ENCODE results near the gene PRM1.

Gene PRM1

DNA sequence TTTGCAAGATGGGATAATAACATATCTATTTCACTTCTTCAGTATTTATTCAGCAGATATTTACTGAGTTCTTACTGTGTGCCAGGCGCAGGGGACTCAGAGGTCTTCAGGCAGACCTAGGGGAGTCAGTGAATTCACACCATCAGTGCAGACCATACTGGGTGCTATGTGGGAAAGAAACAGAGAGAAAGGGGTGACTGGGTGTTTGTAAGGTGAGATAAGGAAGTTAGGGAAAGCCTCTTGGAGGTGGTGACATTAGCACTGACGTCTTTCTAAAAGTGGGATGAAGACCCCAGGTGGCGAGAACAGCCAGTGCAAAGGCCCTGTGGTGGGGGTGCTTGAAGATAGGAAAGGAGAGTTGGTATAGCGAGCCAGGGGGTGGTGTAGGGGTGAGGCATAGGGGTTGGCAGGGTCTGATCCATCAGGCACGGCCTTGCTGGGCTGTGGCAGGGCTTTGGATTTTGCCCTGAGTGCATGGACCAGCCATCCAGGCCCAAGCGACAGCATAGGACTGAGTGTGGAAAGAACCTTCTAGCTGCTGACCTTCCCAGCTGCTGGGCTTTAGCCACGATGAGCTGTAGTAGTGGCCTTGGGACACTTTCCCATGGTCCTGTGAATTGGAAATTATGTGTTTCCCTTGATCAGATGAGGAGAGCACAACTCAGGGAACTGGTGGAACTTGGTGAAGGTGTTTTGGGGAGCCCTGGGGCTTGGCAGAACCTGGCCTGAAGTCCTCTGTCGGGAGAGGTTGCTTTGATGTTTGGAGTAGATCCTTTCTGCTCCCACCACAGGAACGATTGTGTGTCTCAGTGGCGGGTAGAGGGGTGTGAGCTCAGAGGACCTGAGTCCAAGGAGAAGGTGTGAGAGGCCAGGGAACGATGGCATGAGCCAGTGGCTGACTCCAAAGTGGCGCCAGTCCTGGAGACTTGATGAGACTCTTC is 21.2 kb downstream of the PRM1 start:
- Histone ChIP-seq H3K27ac (ENCODE audit: insufficient read depth in 1 of 2, low read depth in 1 of 2, low read length in 2 of 2, poor library complexity in 1 of 2, severe bottlenecking in 2 of 2) (no peak overlapping the region), H3K36me3 (ENCODE audit: control insufficient read depth in 4 of 4, insufficient read depth in 4 of 4, low read length in 3 of 4) (no peaks in the 10 kb centered on the region), H3K9me3 (ENCODE audit: control extremely low read depth in 1 of 5, control insufficient read depth in 4 of 5, insufficient read depth in 2 of 5, low read depth in 1 of 5, low read length in 4 of 5) (no peaks in the 10 kb centered on the region), H3K4me3 (ENCODE audit: control insufficient read depth in 1 of 7, extremely low read depth in 1 of 7, insufficient read depth in 4 of 7, low read depth in 2 of 7, low read length in 6 of 7) (no peak overlapping the region), H3K4me1 (ENCODE audit: control extremely low read depth in 1 of 4, control insufficient read depth in 4 of 4, insufficient read depth in 4 of 4, low read length in 3 of 4) (peaks cover 5 to 53% (median 42%) of the 10 kb centered on the region in 4 experiments), H3K27me3 (replicated peaks in 2 of 5; ENCODE audit: control insufficient read depth in 4 of 5, insufficient read depth in 5 of 5, low read length in 4 of 5) (no peaks in the 10 kb centered on the region)
- ChIA-PET CTCF (interaction anchor here (0.8 to 8.1 kb wide), 10 partner anchors 9 to 300 kb away, joined by 3 to 80 read pairs (median 4); partner anchors contain the start of gene TNP2), POLR2A (interaction anchor here (1.5 kb wide), 1 partner anchor 38 kb away, joined by 4 read pairs; no protein-coding TSS in a partner anchor)
- no peak for DNase-seq
- 95% methylated on average over 12 of the region's 12 CpGs for WGBS (ENCODE audit: insufficient coverage)

DNA sequence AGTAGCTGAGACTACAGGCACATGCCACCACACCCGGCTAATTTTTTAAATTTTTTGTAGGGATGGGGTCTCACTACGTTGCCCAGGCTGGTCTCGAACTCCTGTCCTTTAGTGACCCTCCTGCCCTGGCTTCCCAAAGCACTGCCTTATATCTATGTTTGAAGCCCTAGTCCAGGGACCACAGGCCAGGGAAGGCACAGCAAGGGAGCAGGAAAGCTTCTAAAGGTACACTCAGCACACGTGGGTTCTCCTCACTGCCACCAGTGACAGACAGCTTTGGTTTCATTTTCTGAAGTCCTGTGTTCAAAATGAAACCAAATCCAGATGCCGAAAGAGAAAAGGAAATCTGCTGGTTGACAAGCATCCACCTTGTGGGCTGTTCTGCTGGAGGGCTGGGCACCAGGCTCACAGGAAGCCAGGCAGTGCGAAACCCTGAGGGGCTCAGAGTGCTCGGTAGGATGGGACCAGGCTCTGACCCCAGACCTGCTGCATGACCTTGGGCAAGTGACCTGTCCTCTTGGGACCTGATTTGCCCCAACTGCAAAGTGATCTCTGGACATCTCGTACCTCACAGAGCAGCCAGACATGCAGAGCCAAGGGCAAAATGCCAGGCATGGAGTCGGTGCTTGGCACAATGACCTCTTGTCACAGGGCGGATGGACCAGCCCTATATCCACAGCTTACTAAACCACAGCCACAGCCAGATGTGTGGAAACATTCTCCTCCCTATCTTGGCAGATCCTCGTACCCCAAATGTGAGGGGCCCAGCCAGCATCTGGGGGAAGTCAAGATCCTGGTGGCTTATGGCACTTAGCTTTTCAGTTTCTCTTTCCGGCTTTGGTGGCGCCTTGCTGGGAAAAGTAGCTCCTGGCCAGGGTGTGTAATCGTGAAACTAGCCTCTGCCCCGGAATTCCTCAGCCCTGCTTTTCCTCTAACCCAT is 22.3 kb downstream of the PRM1 start:
- H3K4me1 ChIP-seq (ENCODE audit: control extremely low read depth in 1 of 4, control insufficient read depth in 4 of 4, insufficient read depth in 4 of 4, low read length in 3 of 4) = peaks cover 5 to 56% (median 47%) of the 10 kb centered on the region in 4 experiments
- H3K27me3 ChIP-seq (replicated peaks in 2 of 5; ENCODE audit: control insufficient read depth in 4 of 5, insufficient read depth in 5 of 5, low read length in 4 of 5) = no peaks in the 10 kb centered on the region
- H3K4me3 ChIP-seq (ENCODE audit: control insufficient read depth in 1 of 7, extremely low read depth in 1 of 7, insufficient read depth in 4 of 7, low read depth in 2 of 7, low read length in 6 of 7) = peak overlapping the region in 4 of 7 experiments; percentile 19 to 66 (median 50)
- no peaks in the 10 kb centered on the region for H3K9me3 ChIP-seq (ENCODE audit: control extremely low read depth in 1 of 5, control insufficient read depth in 4 of 5, insufficient read depth in 2 of 5, low read depth in 1 of 5, low read length in 4 of 5)
- WGBS (ENCODE audit: insufficient coverage) = 20% methylated on average over 12 of the region's 15 CpGs
- ChIA-PET POLR2A (interaction anchor here (0.6 to 1.5 kb wide), 2 partner anchors 39 to 125 kb away, joined by 3 to 4 read pairs; no protein-coding TSS in a partner anchor), CTCF (interaction anchor here (1.1 to 8.1 kb wide), 15 partner anchors 10 to 298 kb away, joined by 3 to 80 read pairs (median 4); partner anchors contain the start of gene TNP2)
- peaks cover 0 to 6% (median 0%) of the 10 kb centered on the region in 4 experiments for H3K36me3 ChIP-seq (ENCODE audit: control insufficient read depth in 4 of 4, insufficient read depth in 4 of 4, low read length in 3 of 4)
- no peak overlapping the region for H3K27ac ChIP-seq (ENCODE audit: insufficient read depth in 1 of 2, low read depth in 1 of 2, low read length in 2 of 2, poor library complexity in 1 of 2, severe bottlenecking in 2 of 2)
- DNase-seq = peak; percentile 72 to 91 (median 90)

DNA sequence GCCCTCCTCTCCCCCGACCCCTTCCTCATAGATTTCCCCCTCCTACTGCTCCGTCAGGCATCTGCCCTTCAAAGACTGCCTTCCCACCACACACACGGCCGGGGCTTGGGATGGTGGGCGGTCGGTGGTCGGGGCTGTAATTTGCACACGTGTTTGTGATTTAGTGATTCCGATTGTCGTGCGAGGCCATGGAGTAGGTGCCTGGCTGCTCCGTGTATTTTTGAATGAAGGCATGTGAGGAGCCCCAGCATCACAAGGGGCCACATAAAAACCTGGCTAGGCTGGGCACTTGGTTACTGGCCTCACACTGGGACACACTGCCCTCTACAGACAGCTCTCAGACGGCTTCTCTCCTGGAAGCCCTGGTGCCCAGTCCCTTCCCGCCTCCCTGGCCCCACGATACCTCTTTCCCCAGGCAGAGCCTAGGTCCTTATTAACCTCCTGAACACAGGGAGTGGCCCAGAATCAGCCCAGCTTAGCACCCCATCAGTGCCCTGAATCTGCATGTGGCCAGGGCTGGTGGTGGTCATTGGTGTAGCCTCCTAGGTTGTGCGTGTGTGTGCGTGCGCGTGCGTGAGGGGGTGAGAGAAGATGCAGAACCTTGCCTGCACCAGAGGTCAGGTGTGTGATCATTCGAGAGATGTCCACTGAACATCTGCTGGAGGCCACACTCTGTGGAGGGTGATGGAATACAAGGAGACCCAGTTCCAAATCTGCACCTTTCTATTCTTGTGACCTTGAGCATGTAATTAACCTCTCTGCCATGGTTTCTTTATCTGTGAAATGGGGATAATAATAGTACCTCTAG is 23.8 kb downstream of the PRM1 start:
- Histone ChIP-seq H3K27ac (ENCODE audit: insufficient read depth in 1 of 2, low read depth in 1 of 2, low read length in 2 of 2, poor library complexity in 1 of 2, severe bottlenecking in 2 of 2) (no peak overlapping the region), H3K4me3 (ENCODE audit: control insufficient read depth in 1 of 7, extremely low read depth in 1 of 7, insufficient read depth in 4 of 7, low read depth in 2 of 7, low read length in 6 of 7) (peak overlapping the region in 6 of 7 experiments; percentile 79 to 92 (median 86)), H3K9me3 (ENCODE audit: control extremely low read depth in 1 of 5, control insufficient read depth in 4 of 5, insufficient read depth in 2 of 5, low read depth in 1 of 5, low read length in 4 of 5) (no peaks in the 10 kb centered on the region), H3K4me1 (ENCODE audit: control extremely low read depth in 1 of 4, control insufficient read depth in 4 of 4, insufficient read depth in 4 of 4, low read length in 3 of 4) (peaks cover 5 to 53% (median 50%) of the 10 kb centered on the region in 4 experiments), H3K36me3 (ENCODE audit: control insufficient read depth in 4 of 4, insufficient read depth in 4 of 4, low read length in 3 of 4) (peaks cover 0 to 19% (median 0%) of the 10 kb centered on the region in 4 experiments), H3K27me3 (replicated peaks in 2 of 5; ENCODE audit: control insufficient read depth in 4 of 5, insufficient read depth in 5 of 5, low read length in 4 of 5) (no peaks in the 10 kb centered on the region)
- WGBS (ENCODE audit: insufficient coverage) = 13% methylated on average over 14 of the region's 21 CpGs
- POLR2A ChIA-PET = interaction anchor here (0.5 to 2.7 kb wide), 5 partner anchors 40 to 293 kb away, joined by 3 to 14 read pairs (median 5); no protein-coding TSS in a partner anchor
- CTCF ChIA-PET = interaction anchor here (0.6 to 8.1 kb wide), 18 partner anchors 10 to 307 kb away, joined by 3 to 80 read pairs (median 4); partner anchors contain the start of genes PRM2 and TNP2
- DNase-seq = peak; percentile 74 to 81 (median 81)

DNA sequence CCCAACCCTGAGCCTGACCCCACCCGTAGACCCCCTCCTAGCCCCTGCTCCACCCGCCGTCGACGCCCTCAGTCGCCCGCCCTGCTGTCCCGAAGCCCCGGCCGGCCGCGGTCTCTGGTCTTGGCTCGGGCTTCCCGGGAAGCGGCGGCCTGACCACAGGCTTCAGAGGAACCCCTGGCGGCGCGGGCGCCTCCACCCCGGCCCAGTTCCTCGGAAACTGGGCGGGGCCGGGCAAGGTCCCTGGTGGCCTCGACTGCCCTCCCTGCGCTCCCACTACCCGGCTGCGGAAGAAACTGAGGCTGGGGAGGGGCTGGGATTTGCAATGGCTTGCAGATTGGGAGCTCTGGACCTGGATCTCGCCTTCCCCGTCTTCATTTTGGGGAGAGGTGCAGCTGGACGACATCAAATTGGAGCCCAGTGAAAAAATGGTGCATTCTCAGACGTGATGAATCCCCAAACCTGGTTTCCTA is 24.4 kb downstream of the PRM1 start:
- H3K4me1 ChIP-seq (ENCODE audit: control extremely low read depth in 1 of 4, control insufficient read depth in 4 of 4, insufficient read depth in 4 of 4, low read length in 3 of 4) = peaks cover 5 to 59% (median 53%) of the 10 kb centered on the region in 4 experiments
- CTCF ChIA-PET = interaction anchor here (0.6 to 8.1 kb wide), 19 partner anchors 9 to 306 kb away, joined by 3 to 80 read pairs (median 5); partner anchors contain the start of genes PRM2 and TNP2
- POLR2A ChIA-PET = interaction anchor here (0.7 to 2.7 kb wide), 14 partner anchors 16 to 292 kb away, joined by 3 to 14 read pairs (median 4); no protein-coding TSS in a partner anchor
- no peaks in the 10 kb centered on the region for H3K27me3 ChIP-seq (replicated peaks in 2 of 5; ENCODE audit: control insufficient read depth in 4 of 5, insufficient read depth in 5 of 5, low read length in 4 of 5)
- peaks cover 0 to 22% (median 0%) of the 10 kb centered on the region in 4 experiments for H3K36me3 ChIP-seq (ENCODE audit: control insufficient read depth in 4 of 4, insufficient read depth in 4 of 4, low read length in 3 of 4)
- WGBS (ENCODE audit: insufficient coverage) = 0% methylated on average over 24 of the region's 32 CpGs
- H3K9me3 ChIP-seq (ENCODE audit: control extremely low read depth in 1 of 5, control insufficient read depth in 4 of 5, insufficient read depth in 2 of 5, low read depth in 1 of 5, low read length in 4 of 5) = no peaks in the 10 kb centered on the region
- H3K4me3 ChIP-seq (ENCODE audit: control insufficient read depth in 1 of 7, extremely low read depth in 1 of 7, insufficient read depth in 4 of 7, low read depth in 2 of 7, low read length in 6 of 7) = peak overlapping the region; percentile 68 to 92 (median 85)
- DNase-seq = no peak
- H3K27ac ChIP-seq (ENCODE audit: insufficient read depth in 1 of 2, low read depth in 1 of 2, low read length in 2 of 2, poor library complexity in 1 of 2, severe bottlenecking in 2 of 2) = peak overlapping the region; percentile 68 to 82

DNA sequence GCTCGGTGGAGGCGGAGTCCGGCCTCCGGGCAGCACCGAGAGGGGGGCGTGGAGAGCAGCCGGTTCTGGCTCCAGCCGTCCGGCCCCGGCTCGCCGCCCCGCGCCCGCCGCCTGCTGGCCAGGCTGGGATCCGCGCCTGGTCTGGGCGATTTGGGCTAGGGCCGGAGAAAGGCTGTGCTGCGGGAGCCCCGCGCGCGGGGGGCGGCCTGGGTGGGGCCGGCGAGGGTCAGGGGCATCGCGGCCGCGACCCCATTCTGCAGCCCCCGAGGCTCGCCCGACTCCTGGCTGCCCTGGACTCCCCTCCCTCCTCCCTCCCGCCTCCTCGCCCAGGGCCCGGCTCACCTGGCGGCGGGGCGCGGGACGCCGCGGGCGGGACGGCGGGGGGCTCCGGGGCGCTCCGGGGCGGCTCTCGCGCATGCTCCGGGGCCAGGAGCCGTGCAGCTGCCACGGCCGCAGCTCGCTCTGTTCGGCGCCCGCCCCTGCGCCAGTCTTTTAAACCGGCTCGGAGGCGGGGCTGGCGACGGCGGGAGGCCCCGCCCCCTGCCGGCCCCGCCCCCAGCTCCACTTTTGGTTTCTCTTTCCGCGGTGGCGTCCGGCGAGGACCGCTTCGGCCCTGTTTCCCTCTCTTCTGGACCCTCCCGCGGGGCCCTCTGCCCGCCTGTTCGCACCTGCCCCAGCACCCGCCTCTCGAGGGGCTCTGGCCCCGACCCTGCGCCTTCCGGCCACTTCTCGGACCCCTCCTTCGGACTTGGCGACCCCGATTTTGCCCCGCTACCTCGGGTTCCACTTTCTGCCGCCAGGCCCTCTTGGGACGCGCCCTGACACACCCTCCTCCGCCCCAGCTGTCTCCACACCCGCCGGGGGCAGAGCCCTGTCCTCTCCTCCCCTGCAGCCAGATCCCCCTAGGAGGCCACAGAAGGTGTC is 25.1 kb downstream of the PRM1 start, which contains the start of gene SOCS1:
Gene SOCS1, minus strand, starts transcription at position 468 of the 924 bp plus-strand sequence. CDS start 726 bp downstream, outside the sequence.
- peak; percentile 77 to 88 (median 88) for DNase-seq
- ChIA-PET CTCF (interaction anchor here (0.6 to 8.1 kb wide), 24 partner anchors 8 to 306 kb away, joined by 3 to 80 read pairs (median 4); partner anchors contain the start of genes PRM2 and TNP2), POLR2A (interaction anchor here (0.7 to 2.7 kb wide), 18 partner anchors 15 to 291 kb away, joined by 3 to 14 read pairs (median 4); no protein-coding TSS in a partner anchor)
- Histone ChIP-seq H3K9me3 (ENCODE audit: control extremely low read depth in 1 of 5, control insufficient read depth in 4 of 5, insufficient read depth in 2 of 5, low read depth in 1 of 5, low read length in 4 of 5) (no peaks in the 10 kb centered on the region), H3K27ac (ENCODE audit: insufficient read depth in 1 of 2, low read depth in 1 of 2, low read length in 2 of 2, poor library complexity in 1 of 2, severe bottlenecking in 2 of 2) (peak within 1 kb of the TSS; percentile 68 to 82), H3K4me1 (ENCODE audit: control extremely low read depth in 1 of 4, control insufficient read depth in 4 of 4, insufficient read depth in 4 of 4, low read length in 3 of 4) (peaks cover 5 to 62% (median 53%) of the 10 kb centered on the region in 4 experiments), H3K36me3 (ENCODE audit: control insufficient read depth in 4 of 4, insufficient read depth in 4 of 4, low read length in 3 of 4) (peaks cover 0 to 22% (median 0%) of the 10 kb centered on the region in 4 experiments), H3K4me3 (ENCODE audit: control insufficient read depth in 1 of 7, extremely low read depth in 1 of 7, insufficient read depth in 4 of 7, low read depth in 2 of 7, low read length in 6 of 7) (peak within 1 kb of the TSS; percentile 68 to 92 (median 85)), H3K27me3 (replicated peaks in 2 of 5; ENCODE audit: control insufficient read depth in 4 of 5, insufficient read depth in 5 of 5, low read length in 4 of 5) (no peaks in the 10 kb centered on the region)
- WGBS (ENCODE audit: insufficient coverage) = under 1% methylated on average over 95 of the region's 100 CpGs

All from common myeloid progenitor, CD34-positive (primary cell).